OCI-LY1 (cell line): Measurements from ENCODE around the gene TLK1.

Experiments
- H2AFZ ChIP-seq: fragments of 200-600 bp; sonication (generic), shearing (Covaris generic); 2 replicates; pipeline ENCODE4 v1.6.0; 2014; ENCODE audit warnings: antibody characterized with exemption, mild to moderate bottlenecking, low read length
- H3F3A ChIP-seq: fragments of 200-600 bp; sonication (generic), shearing (Covaris generic); 2 replicates; pipeline ENCODE4 v1.6.0; 2014; ENCODE audit warnings: mild to moderate bottlenecking, antibody characterized with exemption, low read length, moderate library complexity; ENCODE audit not compliant: insufficient read depth
- H3K27ac ChIP-seq: fragments of 200-600 bp; sonication (generic); 2 replicates; pipeline ENCODE4 v1.5.1; 2014; ENCODE audit warnings: low read length, mixed run types, mild to moderate bottlenecking, low read depth; ENCODE audit not compliant: poor library complexity, severe bottlenecking
- H3K27me3 ChIP-seq: fragments of 200-600 bp; sonication (generic); 2 replicates; pipeline ENCODE4 v1.6.0; 2014; ENCODE audit warnings: antibody characterized with exemption, mild to moderate bottlenecking, low read length, moderate library complexity; ENCODE audit not compliant: insufficient read depth
- H3K36me3 ChIP-seq: fragments of 200-600 bp; sonication (generic); 2 replicates; pipeline ENCODE4 v1.6.1; 2014; ENCODE audit warnings: mild to moderate bottlenecking, antibody characterized with exemption, low read length, moderate library complexity, mixed read lengths; ENCODE audit not compliant: insufficient read depth
- H3K4me1 ChIP-seq: fragments of 200-600 bp; sonication (generic); 2 replicates; pipeline ENCODE4 v1.5.1; 2014; ENCODE audit warnings: mild to moderate bottlenecking, low read length, moderate library complexity; ENCODE audit not compliant: insufficient read depth, severe bottlenecking
- H3K4me2 ChIP-seq: fragments of 200-600 bp; sonication (generic), shearing (Covaris generic); 2 replicates; pipeline ENCODE4 v1.6.1; 2014; ENCODE audit warnings: low read length
- H3K4me3 ChIP-seq: fragments of 200-600 bp; sonication (generic); 2 replicates; pipeline ENCODE4 v1.5.1; 2014; ENCODE audit warnings: low read length, low read depth, mild to moderate bottlenecking, mixed read lengths; ENCODE audit not compliant: poor library complexity, severe bottlenecking
- H3K79me2 ChIP-seq: fragments of 200-600 bp; shearing (Covaris generic); 2 replicates; pipeline ENCODE4 v1.6.1; 2016; ENCODE audit warnings: mixed run types, low read length, mixed read lengths; ENCODE audit not compliant: insufficient read depth
- H3K9ac ChIP-seq: fragments of 200-600 bp; sonication (generic), shearing (Covaris generic); 2 replicates; pipeline ENCODE4 v1.6.1; 2014; ENCODE audit warnings: mild to moderate bottlenecking, low read length, mixed read lengths
- H3K9me2 ChIP-seq: fragments of 200-600 bp; sonication (generic), shearing (Covaris generic); 2 replicates; pipeline ENCODE4 v1.6.1; 2014; ENCODE audit warnings: low read depth, mild to moderate bottlenecking, low read length, mixed read lengths
- H3K9me3 ChIP-seq: fragments of 200-600 bp; shearing (Covaris generic); 2 replicates; pipeline ENCODE4 v1.6.1; 2014; ENCODE audit warnings: low read length, mixed read lengths
- H4K20me1 ChIP-seq: fragments of 200-600 bp; sonication (generic), shearing (Covaris generic); 2 replicates; pipeline ENCODE4 v1.6.0; 2016; ENCODE audit warnings: mild to moderate bottlenecking, low read length; ENCODE audit not compliant: insufficient read depth
- EZH2 ChIP-seq: fragments of 200-600 bp; sonication (generic), shearing (Covaris generic); IDR thresholded peaks from 2 replicates; pipeline ENCODE4 v1.8.0; 2017; ENCODE audit warnings: borderline replicate concordance, mixed run types, mild to moderate bottlenecking, antibody characterized with exemption, low read length, moderate library complexity, mixed read lengths
- TF ChIP-seq, protein P1 (sequence below): fragments of 200-600 bp; sonication (generic), shearing (Covaris generic); IDR thresholded peaks from 2 replicates; pipeline ENCODE4 v1.5.1; 2017; ENCODE audit warnings: mild to moderate bottlenecking, antibody characterized with exemption, low read length, moderate library complexity, mixed read lengths

The TLK1 gene

DNA sequence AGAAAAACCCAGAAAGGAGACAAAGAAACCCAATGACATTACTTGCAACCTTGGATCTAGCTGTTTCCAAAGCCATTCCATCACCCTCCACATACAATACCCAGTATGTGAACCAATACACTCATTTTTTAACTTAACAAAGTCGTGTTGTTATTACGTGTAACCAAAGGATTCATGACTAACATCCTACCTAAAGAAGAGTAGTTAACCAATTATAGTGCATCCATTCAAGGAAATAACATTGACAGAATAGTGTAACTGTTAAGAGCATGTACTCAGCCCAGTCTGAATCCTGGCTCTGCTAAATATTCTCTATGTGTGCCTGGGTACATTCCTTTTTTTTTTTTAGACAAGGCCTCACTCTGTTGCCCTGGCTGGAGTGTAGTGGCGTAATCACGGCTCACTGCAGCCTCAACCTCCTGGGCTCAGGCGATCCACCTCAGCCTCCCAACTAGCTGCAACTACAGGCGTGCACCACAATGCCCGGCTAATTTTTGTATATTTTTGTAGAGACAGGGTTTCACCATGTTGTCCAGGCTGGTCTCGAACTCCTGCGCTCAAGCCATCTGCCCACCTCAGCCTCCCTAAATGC lies 9.9 kb downstream of the TLK1 start:
- TF ChIP-seq, protein P1, sequence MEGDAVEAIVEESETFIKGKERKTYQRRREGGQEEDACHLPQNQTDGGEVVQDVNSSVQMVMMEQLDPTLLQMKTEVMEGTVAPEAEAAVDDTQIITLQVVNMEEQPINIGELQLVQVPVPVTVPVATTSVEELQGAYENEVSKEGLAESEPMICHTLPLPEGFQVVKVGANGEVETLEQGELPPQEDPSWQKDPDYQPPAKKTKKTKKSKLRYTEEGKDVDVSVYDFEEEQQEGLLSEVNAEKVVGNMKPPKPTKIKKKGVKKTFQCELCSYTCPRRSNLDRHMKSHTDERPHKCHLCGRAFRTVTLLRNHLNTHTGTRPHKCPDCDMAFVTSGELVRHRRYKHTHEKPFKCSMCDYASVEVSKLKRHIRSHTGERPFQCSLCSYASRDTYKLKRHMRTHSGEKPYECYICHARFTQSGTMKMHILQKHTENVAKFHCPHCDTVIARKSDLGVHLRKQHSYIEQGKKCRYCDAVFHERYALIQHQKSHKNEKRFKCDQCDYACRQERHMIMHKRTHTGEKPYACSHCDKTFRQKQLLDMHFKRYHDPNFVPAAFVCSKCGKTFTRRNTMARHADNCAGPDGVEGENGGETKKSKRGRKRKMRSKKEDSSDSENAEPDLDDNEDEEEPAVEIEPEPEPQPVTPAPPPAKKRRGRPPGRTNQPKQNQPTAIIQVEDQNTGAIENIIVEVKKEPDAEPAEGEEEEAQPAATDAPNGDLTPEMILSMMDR: no peak
- no peak for TF ChIP-seq EZH2
- no peaks in the 10 kb centered on the region for H3K9me2 ChIP-seq
- H3K36me3 ChIP-seq: peaks cover 5% of the 10 kb centered on the region
- no peak overlapping the region for H2AFZ ChIP-seq
- peaks cover 39% of the 10 kb centered on the region for H3K4me1 ChIP-seq
- H3K9ac ChIP-seq: no peak overlapping the region
- peaks cover 100% of the 10 kb centered on the region for H3K79me2 ChIP-seq
- H4K20me1 ChIP-seq: peaks cover 3% of the 10 kb centered on the region; the same call in 1 of the 2 replicates
- no peak overlapping the region for H3K4me3 ChIP-seq
- no peak overlapping the region for H3K4me2 ChIP-seq
- no peak overlapping the region for H3K27ac ChIP-seq
- peaks cover 8% of the 10 kb centered on the region for H3F3A ChIP-seq
- no peaks in the 10 kb centered on the region for H3K9me3 ChIP-seq
- no peaks in the 10 kb centered on the region for H3K27me3 ChIP-seq

GRCh38 chr2:171149986-171150693 lies 10.6 kb downstream of the TLK1 start:
- H3K4me1 ChIP-seq: peaks cover 33% of the 10 kb centered on the region
- H3K27ac ChIP-seq: no peak overlapping the region
- H3K79me2 ChIP-seq: peaks cover 100% of the 10 kb centered on the region
- H3K36me3 ChIP-seq: peaks cover 10% of the 10 kb centered on the region
- H3K9me2 ChIP-seq: no peaks in the 10 kb centered on the region
- peaks cover 8% of the 10 kb centered on the region for H3F3A ChIP-seq
- no peaks in the 10 kb centered on the region for H3K9me3 ChIP-seq
- H3K4me2 ChIP-seq: no peak overlapping the region
- H2AFZ ChIP-seq: no peak overlapping the region
- peaks cover 3% of the 10 kb centered on the region; the same call in 1 of the 2 replicates for H4K20me1 ChIP-seq
- no peaks in the 10 kb centered on the region for H3K27me3 ChIP-seq
- no peak overlapping the region for H3K4me3 ChIP-seq
- H3K9ac ChIP-seq: no peak overlapping the region
- TF ChIP-seq, protein P1: no peak
- no peak for TF ChIP-seq EZH2

DNA sequence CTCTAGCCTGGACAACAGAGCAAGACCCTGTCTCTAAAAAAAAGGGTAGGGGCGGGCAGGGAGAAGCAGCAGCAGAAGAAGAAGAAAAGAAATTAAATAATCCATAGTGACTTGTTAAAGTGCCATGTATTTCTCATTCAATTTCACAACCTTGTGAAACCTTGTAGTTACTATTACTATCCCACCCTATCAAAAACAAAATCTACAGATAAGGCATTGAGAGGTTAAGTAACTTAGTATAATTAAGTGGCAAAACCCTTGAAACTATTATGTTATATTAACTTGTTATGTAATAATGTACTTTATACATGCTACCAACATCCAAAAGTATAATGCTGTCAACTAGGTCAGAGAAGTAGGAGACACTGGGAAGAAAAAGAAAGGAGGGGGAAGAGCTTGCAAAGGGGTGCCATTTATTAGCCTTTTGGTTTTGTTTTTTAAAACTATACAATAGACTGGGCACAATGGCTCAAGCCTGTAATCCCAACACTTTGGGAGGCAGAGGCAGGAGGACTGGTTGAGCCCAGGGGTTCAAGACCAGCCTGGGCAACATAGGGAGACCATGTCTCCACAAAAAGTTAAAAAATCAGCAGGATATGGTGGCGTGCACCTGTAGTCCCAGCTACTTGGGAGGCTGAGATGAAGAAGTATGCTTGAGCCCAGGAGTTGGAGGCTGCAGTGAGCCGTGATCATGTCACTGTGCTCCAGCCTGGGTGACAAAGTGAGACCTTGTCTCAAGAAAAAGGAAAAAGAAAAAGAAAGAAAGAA lies 11.3 kb downstream of the TLK1 start:
- no peak overlapping the region for H3K27ac ChIP-seq
- H3K36me3 ChIP-seq: peaks cover 14% of the 10 kb centered on the region
- H3F3A ChIP-seq: peaks cover 8% of the 10 kb centered on the region
- TF ChIP-seq, protein P1: no peak
- TF ChIP-seq EZH2: no peak
- no peak overlapping the region for H3K9ac ChIP-seq
- peaks cover 5% of the 10 kb centered on the region; the same call in 1 of the 2 replicates for H3K9me3 ChIP-seq
- H3K27me3 ChIP-seq: no peaks in the 10 kb centered on the region
- H3K9me2 ChIP-seq: no peaks in the 10 kb centered on the region
- H3K4me3 ChIP-seq: no peak overlapping the region
- no peaks in the 10 kb centered on the region for H4K20me1 ChIP-seq
- no peak overlapping the region for H2AFZ ChIP-seq
- peaks cover 100% of the 10 kb centered on the region for H3K79me2 ChIP-seq
- H3K4me2 ChIP-seq: no peak overlapping the region
- H3K4me1 ChIP-seq: peaks cover 25% of the 10 kb centered on the region
